H1 (cell line): ENCODE results near the gene PNPLA4.

Source experiments
- BRCA1 ChIP-seq: IDR thresholded peaks from 2 replicates; pipeline ENCODE4 v1.6.1; 2012; ENCODE audit warnings: low read depth, low read length, improper control_type of control experiment
- CHD2 ChIP-seq: IDR thresholded peaks from 2 replicates; pipeline ENCODE4 v1.6.1; 2012; ENCODE audit warnings: low read length, improper control_type of control experiment
- MAFK ChIP-seq: IDR thresholded peaks from 2 replicates; pipeline ENCODE4 v1.6.1; 2012; ENCODE audit warnings: low read depth, mild to moderate bottlenecking, improper control_type of control experiment, low read length
- NRF1 ChIP-seq: IDR thresholded peaks from 2 replicates; pipeline ENCODE4 v1.6.1; 2011; ENCODE audit warnings: mild to moderate bottlenecking, low read depth, low read length, improper control_type of control experiment
- SP2 ChIP-seq: IDR thresholded peaks from 2 replicates; pipeline ENCODE4 v1.6.1; 2012; ENCODE audit warnings: mild to moderate bottlenecking, low read length, inconsistent platforms
- TF ChIP-seq, protein P1 (sequence below): IDR thresholded peaks from 2 replicates; pipeline ENCODE4 v1.6.1; 2012; ENCODE audit warnings: inconsistent platforms
- TF ChIP-seq, protein P2 (sequence below), 3 experiments: IDR thresholded peaks; 1 replicate in 2 of 3; 2 replicates in 1 of 3; pipeline versions ENCODE4 v1.5.1 to v1.6.1; 2011; ENCODE audit warnings: low read length in 3 of 3, mild to moderate bottlenecking in 3 of 3, inconsistent platforms in 2 of 3, low read depth in 1 of 3, moderate library complexity in 1 of 3; ENCODE audit not compliant: insufficient read depth in 1 of 3; ENCODE audit errors: control extremely low read depth in 1 of 3

- TF ChIP-seq, protein P1, sequence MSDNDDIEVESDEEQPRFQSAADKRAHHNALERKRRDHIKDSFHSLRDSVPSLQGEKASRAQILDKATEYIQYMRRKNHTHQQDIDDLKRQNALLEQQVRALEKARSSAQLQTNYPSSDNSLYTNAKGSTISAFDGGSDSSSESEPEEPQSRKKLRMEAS = no peak
- TF ChIP-seq SP2 = no peak
- TF ChIP-seq NRF1 = no peak
- no peak for TF ChIP-seq MAFK
- TF ChIP-seq BRCA1 = no peak
- TF ChIP-seq, protein P2, sequence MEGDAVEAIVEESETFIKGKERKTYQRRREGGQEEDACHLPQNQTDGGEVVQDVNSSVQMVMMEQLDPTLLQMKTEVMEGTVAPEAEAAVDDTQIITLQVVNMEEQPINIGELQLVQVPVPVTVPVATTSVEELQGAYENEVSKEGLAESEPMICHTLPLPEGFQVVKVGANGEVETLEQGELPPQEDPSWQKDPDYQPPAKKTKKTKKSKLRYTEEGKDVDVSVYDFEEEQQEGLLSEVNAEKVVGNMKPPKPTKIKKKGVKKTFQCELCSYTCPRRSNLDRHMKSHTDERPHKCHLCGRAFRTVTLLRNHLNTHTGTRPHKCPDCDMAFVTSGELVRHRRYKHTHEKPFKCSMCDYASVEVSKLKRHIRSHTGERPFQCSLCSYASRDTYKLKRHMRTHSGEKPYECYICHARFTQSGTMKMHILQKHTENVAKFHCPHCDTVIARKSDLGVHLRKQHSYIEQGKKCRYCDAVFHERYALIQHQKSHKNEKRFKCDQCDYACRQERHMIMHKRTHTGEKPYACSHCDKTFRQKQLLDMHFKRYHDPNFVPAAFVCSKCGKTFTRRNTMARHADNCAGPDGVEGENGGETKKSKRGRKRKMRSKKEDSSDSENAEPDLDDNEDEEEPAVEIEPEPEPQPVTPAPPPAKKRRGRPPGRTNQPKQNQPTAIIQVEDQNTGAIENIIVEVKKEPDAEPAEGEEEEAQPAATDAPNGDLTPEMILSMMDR (IDR thresholded peaks at IDR 0.05; ENCODE audit: control extremely low read depth in 1 of 3, insufficient read depth in 1 of 3, low read depth in 1 of 3, low read length in 3 of 3) = peak in 2 of 3 experiments; percentile 37 to 44; a peak in 2 of 4 replicates
- no peak for TF ChIP-seq CHD2
These were observed 75.0 kb downstream of the PNPLA4 start for GRCh38 chrX:7852166-7852565.
